GM12874 (cell line): ENCODE results near the gene AK2.

Experiments
- TF ChIP-seq, protein P1 (sequence below): IDR thresholded peaks from 2 replicates; pipeline ENCODE4 v1.5.1; 2011; ENCODE audit warnings: low read depth, mild to moderate bottlenecking, control low read depth, low read length, moderate library complexity; ENCODE audit not compliant: insufficient read depth

AK2 gene

GRCh38 chr1:33025761-33026160 lies 10.9 kb downstream of the AK2 start:
- TF ChIP-seq, protein P1, sequence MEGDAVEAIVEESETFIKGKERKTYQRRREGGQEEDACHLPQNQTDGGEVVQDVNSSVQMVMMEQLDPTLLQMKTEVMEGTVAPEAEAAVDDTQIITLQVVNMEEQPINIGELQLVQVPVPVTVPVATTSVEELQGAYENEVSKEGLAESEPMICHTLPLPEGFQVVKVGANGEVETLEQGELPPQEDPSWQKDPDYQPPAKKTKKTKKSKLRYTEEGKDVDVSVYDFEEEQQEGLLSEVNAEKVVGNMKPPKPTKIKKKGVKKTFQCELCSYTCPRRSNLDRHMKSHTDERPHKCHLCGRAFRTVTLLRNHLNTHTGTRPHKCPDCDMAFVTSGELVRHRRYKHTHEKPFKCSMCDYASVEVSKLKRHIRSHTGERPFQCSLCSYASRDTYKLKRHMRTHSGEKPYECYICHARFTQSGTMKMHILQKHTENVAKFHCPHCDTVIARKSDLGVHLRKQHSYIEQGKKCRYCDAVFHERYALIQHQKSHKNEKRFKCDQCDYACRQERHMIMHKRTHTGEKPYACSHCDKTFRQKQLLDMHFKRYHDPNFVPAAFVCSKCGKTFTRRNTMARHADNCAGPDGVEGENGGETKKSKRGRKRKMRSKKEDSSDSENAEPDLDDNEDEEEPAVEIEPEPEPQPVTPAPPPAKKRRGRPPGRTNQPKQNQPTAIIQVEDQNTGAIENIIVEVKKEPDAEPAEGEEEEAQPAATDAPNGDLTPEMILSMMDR = no peak

DNA sequence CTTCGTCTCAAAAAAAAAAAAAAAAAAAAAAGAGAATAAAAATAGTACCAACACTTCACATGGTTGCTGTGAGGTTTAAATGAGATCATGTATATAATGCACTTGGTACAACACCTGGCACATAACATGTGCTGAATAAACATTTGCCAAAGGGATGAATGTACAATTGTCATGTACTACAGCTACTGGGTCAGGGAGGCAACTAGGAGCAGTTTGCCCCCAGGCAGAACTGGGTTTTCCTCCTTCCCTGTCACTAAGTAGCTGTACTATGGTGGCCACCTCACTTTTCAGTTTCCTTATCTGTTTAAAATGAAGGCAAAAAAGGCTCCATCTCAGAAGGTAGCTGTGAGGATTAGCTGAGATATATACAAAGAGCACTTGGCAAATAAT lies 11.5 kb downstream of the AK2 start:
- TF ChIP-seq, protein P1 = no peak

DNA sequence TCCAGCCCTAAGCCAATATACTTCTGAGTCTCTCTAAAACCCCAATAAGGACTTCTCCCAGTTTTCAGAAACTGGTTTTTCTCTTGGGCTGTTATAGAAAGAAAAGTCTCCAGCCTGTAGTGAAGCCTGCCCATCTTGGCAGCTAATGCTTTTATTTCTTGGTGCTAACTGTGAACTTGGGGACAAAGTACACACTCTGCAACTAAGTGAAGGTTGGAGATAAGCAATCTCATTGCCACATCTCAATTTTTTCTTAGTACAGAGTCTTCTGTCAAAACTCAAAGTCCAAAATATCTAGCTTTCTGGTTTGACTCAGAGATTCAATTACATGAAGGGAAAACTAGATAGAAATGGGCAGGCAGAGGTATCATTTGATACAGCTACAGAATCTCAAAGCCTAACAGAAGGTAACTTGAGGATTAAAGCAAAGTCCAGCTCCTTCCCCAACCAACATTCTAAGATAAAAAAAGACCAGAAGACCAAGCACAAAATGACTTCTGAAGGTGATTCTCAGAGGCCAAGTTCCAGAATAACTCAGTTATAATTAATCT lies 14.0 kb downstream of the AK2 start:
- TF ChIP-seq, protein P1 = no peak

- TF ChIP-seq, protein P1 = no peak
Measured at GRCh38 chr1:33021567-33022431, 14.9 kb downstream of the AK2 start.

DNA sequence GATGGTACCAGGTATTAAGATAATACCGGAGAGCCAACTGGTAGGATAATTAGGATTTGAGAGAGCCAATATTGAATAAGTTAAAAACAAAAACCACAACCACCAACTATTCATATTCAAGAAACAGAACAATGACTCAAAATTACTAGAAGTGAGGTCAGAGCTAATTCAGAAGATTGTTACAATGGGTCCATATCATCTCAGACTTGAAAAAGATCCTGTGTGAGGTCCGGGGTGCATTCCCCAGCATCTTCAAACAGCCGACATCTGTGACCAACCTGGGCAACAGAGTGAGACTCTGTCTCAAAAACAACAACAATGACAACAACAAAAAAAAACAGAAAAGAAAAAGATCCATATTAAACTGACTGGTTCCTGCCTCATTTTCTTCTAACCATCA lies 18.6 kb downstream of the AK2 start:
- TF ChIP-seq, protein P1 = no peak

- TF ChIP-seq, protein P1 = no peak
Measured at GRCh38 chr1:33017175-33017574, 19.5 kb downstream of the AK2 start.

DNA sequence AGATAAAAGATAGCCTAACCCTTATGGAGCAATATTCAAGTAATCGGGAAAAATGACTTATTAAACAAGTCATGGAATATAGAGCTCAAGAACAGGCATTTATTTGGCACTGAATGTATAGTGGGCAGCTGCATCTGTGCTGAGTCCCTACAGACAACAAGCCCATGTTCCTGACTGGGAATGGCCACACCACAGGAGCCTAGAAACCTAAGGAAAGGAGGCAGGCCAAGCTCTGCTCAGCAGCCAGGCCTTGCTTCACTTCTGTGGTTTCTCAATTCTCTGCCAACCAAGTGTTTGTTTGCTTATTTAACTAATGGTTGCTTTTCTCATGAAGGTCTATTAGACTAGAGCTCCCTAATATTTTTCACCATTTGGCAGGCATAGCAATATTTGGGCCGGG lies 21.5 kb downstream of the AK2 start:
- TF ChIP-seq, protein P1 = no peak
